SK-N-SH treated with all-trans-retinoic acid at 6 μM for 48 hours (cell line): ENCODE data around the gene WNT6.

Experiments
- CREB5 ChIP-seq: fragments of 250-450 bp; sonication (Bioruptor Pico); IDR thresholded peaks from 2 replicates; pipeline ENCODE4 v1.5.1; 2020; ENCODE audit warnings: low read depth, mild to moderate bottlenecking, moderate library complexity
- CSDC2 ChIP-seq: fragments of 250-450 bp; sonication (Bioruptor Pico); IDR thresholded peaks from 2 replicates; pipeline ENCODE4 v1.5.0; 2020; ENCODE audit warnings: mild to moderate bottlenecking, moderate library complexity
- CSRNP3 ChIP-seq: fragments of 250-450 bp; sonication (Bioruptor Pico); IDR thresholded peaks from 2 replicates; pipeline ENCODE4 v1.5.1; 2021; ENCODE audit warnings: mild to moderate bottlenecking, moderate library complexity
- GLIS3 ChIP-seq: fragments of 250-450 bp; sonication (Bioruptor Pico); IDR thresholded peaks from 2 replicates; pipeline ENCODE4 v1.5.0; 2020; ENCODE audit warnings: mild to moderate bottlenecking, moderate library complexity
- ISL1 ChIP-seq: fragments of 250-450 bp; sonication (Bioruptor Pico); IDR thresholded peaks from 2 replicates; pipeline ENCODE4 v2.1.2; 2022; ENCODE audit warnings: mild to moderate bottlenecking, moderate library complexity
- OSR1 ChIP-seq: fragments of 250-450 bp; sonication (Bioruptor Pico); IDR thresholded peaks from 2 replicates; pipeline ENCODE4 v1.8.0; 2022; ENCODE audit warnings: moderate library complexity, mild to moderate bottlenecking, inconsistent platforms
- PATZ1 ChIP-seq: fragments of 250-450 bp; sonication (Bioruptor Pico); IDR thresholded peaks from 2 replicates; pipeline ENCODE4 v1.8.0; 2020; ENCODE audit warnings: mild to moderate bottlenecking, moderate library complexity, borderline replicate concordance
- RARB ChIP-seq: fragments of 250-450 bp; sonication (Bioruptor Pico); IDR thresholded peaks from 2 replicates; pipeline ENCODE4 v1.8.0; 2021; ENCODE audit warnings: mild to moderate bottlenecking, moderate library complexity
- SNAI2 ChIP-seq: fragments of 250-450 bp; sonication (Bioruptor Pico); IDR thresholded peaks from 2 replicates; pipeline ENCODE4 v1.5.0; 2020; ENCODE audit warnings: mild to moderate bottlenecking, moderate library complexity
- TSHZ2 ChIP-seq: fragments of 250-450 bp; sonication (Bioruptor Pico); IDR thresholded peaks from 2 replicates; pipeline ENCODE4 v1.5.0; 2020; ENCODE audit warnings: mild to moderate bottlenecking, moderate library complexity
- ZC3H10 ChIP-seq: fragments of 250-450 bp; sonication (Bioruptor Pico); IDR thresholded peaks from 2 replicates; pipeline ENCODE4 v1.5.1; 2021; ENCODE audit warnings: mild to moderate bottlenecking, moderate library complexity
- ZFP3 ChIP-seq: fragments of 250-450 bp; sonication (Bioruptor Pico); IDR thresholded peaks from 2 replicates; pipeline ENCODE4 v1.5.0; 2020; ENCODE audit warnings: mild to moderate bottlenecking, moderate library complexity
- ZFP30 ChIP-seq: fragments of 450-650 bp; formaldehyde crosslinking; IDR thresholded peaks from 2 replicates; pipeline ENCODE4 v1.5.0; 2022; ENCODE audit warnings: mild to moderate bottlenecking, moderate library complexity
- ZNF70 ChIP-seq: fragments of 450-650 bp; formaldehyde crosslinking; IDR thresholded peaks from 2 replicates; pipeline ENCODE4 v1.5.0; 2020; ENCODE audit warnings: mild to moderate bottlenecking, moderate library complexity

- TF ChIP-seq PATZ1 (CRISPR knock-in tag): no peak
- TF ChIP-seq ISL1 (CRISPR knock-in tag): no peak
- no peak for TF ChIP-seq CREB5 (CRISPR knock-in tag)
- no peak for TF ChIP-seq ZFP3 (CRISPR knock-in tag)
- TF ChIP-seq TSHZ2: no peak
- no peak for TF ChIP-seq CSRNP3 (CRISPR knock-in tag)
- TF ChIP-seq GLIS3 (CRISPR knock-in tag): no peak
- no peak for TF ChIP-seq CSDC2 (CRISPR knock-in tag)
- TF ChIP-seq RARB (CRISPR knock-in tag): no peak
- TF ChIP-seq SNAI2 (CRISPR knock-in tag): no peak
- TF ChIP-seq OSR1: no peak
- TF ChIP-seq ZNF70: no peak
- TF ChIP-seq ZFP30 (CRISPR knock-in tag): no peak
- no peak for TF ChIP-seq ZC3H10 (CRISPR knock-in tag)
Observed at GRCh38 chr2:218830526-218831306, 28.9 kb upstream of the WNT6 start.
